HCT116 (cell line): Measurements from ENCODE around the gene ATP1A2. TPM values are rescaled to one million over a fixed set of nuclear protein-coding genes. Genes with fewer than 3 reads are reported as not detected.

Experiments used
- ATAC-seq: fragments of 200-7000 bp; cut with Tn5 transposase; 2 replicates; pipeline ENCODE4 v1.9.1; 2020; ENCODE audit warnings: mild to moderate bottlenecking, moderate library complexity
- BruUV-seq: library from RNA; stranded (reverse); fragments of 400-500 nt; replicated peaks from 2 replicates; lab custom pipeline; 2021; lab: Mats Ljungman, UMichigan
- CTCF ChIA-PET: fragments of 300-600 bp; sonication (Branson Sonifier 250); formaldehyde crosslinking; loops from one replicate; lab custom pipeline; 2021; ENCODE audit warnings: antibody characterized with exemption; lab: Charles Lee
- POLR2A ChIA-PET: fragments of 300-600, 350-600 bp; sonication (Branson Sonifier 250); formaldehyde crosslinking; loops from one replicate; lab custom pipeline; 2021; ENCODE audit warnings: antibody characterized with exemption; lab: Charles Lee
- RAD21 ChIA-PET, 2 experiments: fragments of 300-600 bp; sonication (Branson Sonifier 250); formaldehyde crosslinking; loops; one replicate each; lab custom pipeline; 2023; ENCODE audit warnings: low total read pairs in 2 of 2; ENCODE audit not compliant: uncharacterized antibody in 2 of 2, unreplicated experiment in 2 of 2, low non-redundant PET in 1 of 2; lab: Charles Lee
- DNase-seq: peaks from one replicate; pipeline ENCODE4 v3.0.0-alpha.2; 2010; ENCODE audit warnings: low read depth, low spot score
- H2AFZ ChIP-seq: fragments of 200-600 bp; shearing (Covaris generic), sonication (generic); 2 replicates; pipeline ENCODE4 v1.6.1; 2017; ENCODE audit warnings: low read depth, mixed run types, mixed read lengths, antibody characterized with exemption, low read length; ENCODE audit not compliant: poor library complexity, severe bottlenecking
- H3K27ac ChIP-seq: 2 replicates; pipeline ENCODE4 v1.5.1; 2012; ENCODE audit warnings: low read depth, low read length
- H3K27me3 ChIP-seq: fragments of 200-600 bp; sonication (generic); 2 replicates; pipeline ENCODE4 v1.6.1; 2016; ENCODE audit warnings: mixed run types, low read length, mixed read lengths; ENCODE audit not compliant: insufficient read depth
- H3K36me3 ChIP-seq, 2 experiments: fragments of 200-500 bp in 1 of 2; fragments of 200-600 bp in 1 of 2; sonication (Bioruptor generic) in 1 of 2; sonication (generic) in 1 of 2; 2 replicates each; pipeline versions ENCODE4 v1.5.1 to v1.6.1; 2014 to 2016; ENCODE audit warnings: low read length in 2 of 2, inconsistent platforms in 1 of 2, mixed read lengths in 1 of 2, mixed run types in 1 of 2; ENCODE audit not compliant: insufficient read depth in 2 of 2, control insufficient read depth in 1 of 2
- H3K4me1 ChIP-seq, 2 experiments: fragments of 200-600 bp in 1 of 2; sonication (generic) in 1 of 2; 2 replicates each; pipeline versions ENCODE4 v1.5.1 to v1.6.1; 2012 to 2017; ENCODE audit warnings: low read length in 2 of 2, inconsistent platforms in 1 of 2, mild to moderate bottlenecking in 1 of 2, mixed read lengths in 1 of 2, mixed run types in 1 of 2, moderate library complexity in 1 of 2; ENCODE audit not compliant: insufficient read depth in 2 of 2, control insufficient read depth in 1 of 2
- H3K4me2 ChIP-seq: fragments of 200-600 bp; sonication (generic); 2 replicates; pipeline ENCODE4 v1.6.1; 2017; ENCODE audit warnings: mixed run types, low read length, mixed read lengths
- H3K4me3 ChIP-seq, 2 experiments: fragments of 200-600 bp in 1 of 2; sonication (generic) in 1 of 2; replicated peaks in 1 of 2; 2 replicates each; pipeline ENCODE4 v1.5.1; 2011 to 2016; ENCODE audit warnings: low read length in 2 of 2, control low read depth in 1 of 2, low read depth in 1 of 2, mild to moderate bottlenecking in 1 of 2, mixed read lengths in 1 of 2, mixed run types in 1 of 2
- H3K79me2 ChIP-seq: fragments of 200-600 bp; sonication (generic); 2 replicates; pipeline ENCODE4 v1.6.1; 2017; ENCODE audit warnings: mild to moderate bottlenecking, mixed run types, low read length, moderate library complexity, mixed read lengths; ENCODE audit not compliant: insufficient read depth
- H3K9ac ChIP-seq: fragments of 200-600 bp; sonication (generic); 2 replicates; pipeline ENCODE4 v1.6.1; 2016; ENCODE audit warnings: low read length, mixed read lengths
- H3K9me2 ChIP-seq: fragments of 200-600 bp; sonication (generic), shearing (Covaris generic); 2 replicates; pipeline ENCODE4 v1.6.1; 2017; ENCODE audit warnings: mixed run types, mild to moderate bottlenecking, moderate library complexity; ENCODE audit not compliant: insufficient read depth
- H3K9me3 ChIP-seq, 2 experiments: fragments of 200-500 bp in 1 of 2; fragments of 200-600 bp in 1 of 2; sonication (Bioruptor generic) in 1 of 2; sonication (generic) in 1 of 2; 2 replicates each; pipeline ENCODE4 v1.6.1; 2014 to 2017; ENCODE audit warnings: low read length in 2 of 2, mixed read lengths in 2 of 2, inconsistent platforms in 1 of 2, low read depth in 1 of 2, mild to moderate bottlenecking in 1 of 2, mixed run types in 1 of 2, moderate library complexity in 1 of 2; ENCODE audit not compliant: control insufficient read depth in 1 of 2, insufficient read depth in 1 of 2
- H4K20me1 ChIP-seq: fragments of 200-600 bp; sonication (generic), shearing (Covaris generic); 2 replicates; pipeline ENCODE4 v1.6.1; 2017; ENCODE audit warnings: mixed run types, mild to moderate bottlenecking, moderate library complexity; ENCODE audit not compliant: insufficient read depth
- CEBPB ChIP-seq: IDR thresholded peaks from 2 replicates; pipeline ENCODE4 v1.6.1; 2012; ENCODE audit warnings: low read depth
- EZH2 ChIP-seq: fragments of 200-600 bp; sonication (generic); IDR thresholded peaks from 2 replicates; pipeline ENCODE4 v1.6.1; 2017; ENCODE audit warnings: antibody characterized with exemption, mixed run types
- EZH2phosphoT487 ChIP-seq: fragments of 200-600 bp; IDR thresholded peaks from 2 replicates; pipeline ENCODE4 v1.6.1; 2018; ENCODE audit warnings: antibody characterized with exemption, borderline replicate concordance
- JUND ChIP-seq: IDR thresholded peaks from 2 replicates; pipeline ENCODE4 v1.6.1; 2012
- POLR2A ChIP-seq: IDR thresholded peaks from 2 replicates; pipeline ENCODE4 v1.7.0; 2011; ENCODE audit warnings: borderline replicate concordance; ENCODE audit not compliant: insufficient read depth, insufficient read length; ENCODE audit errors: extremely low read depth
- SIN3A ChIP-seq: IDR thresholded peaks from 2 replicates; pipeline ENCODE4 v1.6.1; 2012; ENCODE audit warnings: low read depth
- SP1 ChIP-seq: IDR thresholded peaks from 2 replicates; pipeline ENCODE4 v1.6.1; 2012; ENCODE audit warnings: low read depth
- SRF ChIP-seq: IDR thresholded peaks from 2 replicates; pipeline ENCODE4 v1.6.1; 2012; ENCODE audit warnings: low read depth
- intact Hi-C: fragments of 100-400 bp; cut with micrococcal nuclease; formaldehyde crosslinking; loops from 2 replicates; pipeline ENCODE4 v1.10.0; 2022
- total RNA-seq: library from RNA; stranded (reverse); gene quantifications from one replicate; pipeline ENCODE4 v1.2.1, GENCODE V29; 2021; ENCODE audit not compliant: unreplicated experiment
- TF ChIP-seq, protein P1 (sequence below): IDR thresholded peaks from 2 replicates; pipeline ENCODE4 v1.6.1; 2011; ENCODE audit warnings: mild to moderate bottlenecking, low read length, moderate library complexity; ENCODE audit not compliant: insufficient replicate concordance; ENCODE audit errors: extremely low read depth

The ATP1A2 gene
- total RNA-seq, 1 experiment from 2014 or later: not detected

DNA sequence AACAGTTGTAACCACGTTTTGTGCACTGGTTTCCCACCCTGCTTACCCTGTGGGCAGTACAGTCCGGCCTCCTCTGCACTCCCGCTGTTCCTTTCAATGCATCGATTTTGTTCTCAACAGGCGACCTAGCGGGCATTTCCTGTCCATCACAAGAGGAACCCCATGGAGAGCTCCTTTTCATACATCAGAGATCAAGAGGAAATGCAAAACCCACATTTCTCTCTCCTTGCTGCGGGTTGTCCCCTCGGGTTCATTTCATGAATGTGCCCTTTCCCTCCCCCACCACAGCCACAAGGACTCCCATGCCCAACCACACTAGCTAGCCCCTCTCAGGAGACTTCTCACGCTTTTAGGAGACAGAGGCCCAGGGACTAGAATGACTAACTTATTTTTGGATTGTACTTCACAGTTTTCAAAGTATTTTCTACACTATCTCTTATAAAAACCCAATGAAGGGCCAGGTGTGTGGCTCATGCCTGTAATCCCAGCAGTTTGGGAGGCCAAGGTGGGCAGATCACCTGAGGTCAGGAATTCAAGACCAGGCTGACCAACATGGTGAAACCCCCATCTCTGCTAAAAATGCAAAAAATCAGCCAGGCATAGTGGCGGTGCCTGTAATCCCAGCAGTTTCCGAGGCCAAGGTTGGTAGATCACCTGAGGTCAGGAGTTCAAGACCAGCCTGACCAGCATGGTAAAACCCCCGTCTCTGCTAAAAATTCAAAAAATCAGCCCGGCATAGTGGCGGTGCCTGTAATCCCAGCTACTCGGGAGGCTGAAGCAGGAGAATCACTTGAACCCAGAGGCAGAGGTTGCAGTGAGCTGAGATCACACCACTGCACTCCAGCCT, 54.2 kb downstream of the ATP1A2 start:
- Histone ChIP-seq H3K79me2 (no peaks in the 10 kb centered on the region), H3K9ac (no peak overlapping the region), H3K9me3 (no peaks in the 10 kb centered on the region), H2AFZ (no peak overlapping the region), H3K9me2 (no peaks in the 10 kb centered on the region), H3K4me3 (no peak overlapping the region), H3K36me3 (no peaks in the 10 kb centered on the region), H3K4me1 (no peaks in the 10 kb centered on the region), H3K4me2 (no peak overlapping the region), H3K27me3 (no peaks in the 10 kb centered on the region; the same call in 1 of the 2 replicates), H4K20me1 (no peaks in the 10 kb centered on the region), H3K27ac (no peak overlapping the region)
- RAD21 ChIA-PET: no interaction called here
- CTCF ChIA-PET: no interaction called here
- ATAC-seq: no peak
- BruUV-seq: no TSS peak
- POLR2A ChIA-PET: no interaction called here
- DNase-seq: no peak
- TF ChIP-seq SIN3A: no peak
- TF ChIP-seq, protein P1, sequence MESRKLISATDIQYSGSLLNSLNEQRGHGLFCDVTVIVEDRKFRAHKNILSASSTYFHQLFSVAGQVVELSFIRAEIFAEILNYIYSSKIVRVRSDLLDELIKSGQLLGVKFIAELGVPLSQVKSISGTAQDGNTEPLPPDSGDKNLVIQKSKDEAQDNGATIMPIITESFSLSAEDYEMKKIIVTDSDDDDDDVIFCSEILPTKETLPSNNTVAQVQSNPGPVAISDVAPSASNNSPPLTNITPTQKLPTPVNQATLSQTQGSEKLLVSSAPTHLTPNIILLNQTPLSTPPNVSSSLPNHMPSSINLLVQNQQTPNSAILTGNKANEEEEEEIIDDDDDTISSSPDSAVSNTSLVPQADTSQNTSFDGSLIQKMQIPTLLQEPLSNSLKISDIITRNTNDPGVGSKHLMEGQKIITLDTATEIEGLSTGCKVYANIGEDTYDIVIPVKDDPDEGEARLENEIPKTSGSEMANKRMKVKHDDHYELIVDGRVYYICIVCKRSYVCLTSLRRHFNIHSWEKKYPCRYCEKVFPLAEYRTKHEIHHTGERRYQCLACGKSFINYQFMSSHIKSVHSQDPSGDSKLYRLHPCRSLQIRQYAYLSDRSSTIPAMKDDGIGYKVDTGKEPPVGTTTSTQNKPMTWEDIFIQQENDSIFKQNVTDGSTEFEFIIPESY: no peak
- TF ChIP-seq EZH2phosphoT487: no peak
- no peak for TF ChIP-seq SRF
- intact Hi-C loops: no loop called here

DNA sequence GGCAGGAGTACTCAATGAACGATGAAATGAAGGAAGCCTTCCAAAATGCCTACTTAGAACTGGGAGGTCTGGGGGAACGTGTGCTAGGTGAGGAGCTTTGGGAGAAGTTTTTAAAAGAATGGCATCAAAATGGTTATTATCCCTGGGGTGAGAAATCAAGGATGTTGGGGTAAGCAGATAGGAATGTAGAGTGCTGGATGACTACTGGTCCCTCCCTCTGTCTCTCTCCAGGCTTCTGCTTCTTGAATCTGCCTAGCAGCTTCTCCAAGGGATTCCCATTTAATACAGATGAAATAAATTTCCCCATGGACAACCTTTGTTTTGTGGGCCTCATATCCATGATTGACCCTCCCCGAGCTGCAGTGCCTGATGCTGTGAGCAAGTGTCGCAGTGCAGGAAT, 55.8 kb downstream of the ATP1A2 start:
- Histone ChIP-seq H3K27ac (no peak overlapping the region), H3K79me2 (no peaks in the 10 kb centered on the region), H3K9ac (no peak overlapping the region), H3K9me2 (no peaks in the 10 kb centered on the region), H2AFZ (no peak overlapping the region), H4K20me1 (no peaks in the 10 kb centered on the region), H3K36me3 (no peaks in the 10 kb centered on the region), H3K4me1 (no peaks in the 10 kb centered on the region), H3K4me2 (no peak overlapping the region), H3K27me3 (no peaks in the 10 kb centered on the region; the same call in 1 of the 2 replicates), H3K4me3 (no peak overlapping the region), H3K9me3 (no peaks in the 10 kb centered on the region)
- TF ChIP-seq EZH2: no peak
- TF ChIP-seq CEBPB: no peak
- TF ChIP-seq SP1: no peak
- no peak for TF ChIP-seq POLR2A
- TF ChIP-seq JUND: no peak
- TF ChIP-seq, protein P1: no peak
- intact Hi-C loops: no loop called here
- ATAC-seq (no peak), DNase-seq (no peak)
- ChIA-PET POLR2A (no interaction called here), CTCF (no interaction called here), RAD21 (no interaction called here)
- no TSS peak for BruUV-seq
